Subcutaneous abdominal adipose tissue (tissue), 5 donors: ENCODE measurements around the gene B4GALT2.

Experiments used
- H3K27ac ChIP-seq: one replicate; pipeline ENCODE4 v1.7.0; 2013; ENCODE audit warnings: low read depth, mild to moderate bottlenecking, inconsistent platforms, low read length, moderate library complexity
- H3K27me3 ChIP-seq, 5 donors: one replicate each; pipeline ENCODE4 v1.7.0; 2013; ENCODE audit warnings: low read length in 5 of 5, inconsistent platforms in 1 of 5; ENCODE audit not compliant: control insufficient read depth in 5 of 5, insufficient read depth in 4 of 5
- H3K36me3 ChIP-seq, 5 donors: one replicate each; pipeline ENCODE4 v1.7.0; 2013; ENCODE audit warnings: low read length in 5 of 5; ENCODE audit not compliant: control insufficient read depth in 5 of 5, insufficient read depth in 5 of 5
- H3K4me1 ChIP-seq, 5 donors: one replicate each; pipeline ENCODE4 v1.7.0; 2013; ENCODE audit warnings: low read length in 5 of 5, mild to moderate bottlenecking in 3 of 5, moderate library complexity in 1 of 5; ENCODE audit not compliant: control insufficient read depth in 5 of 5, insufficient read depth in 5 of 5
- H3K4me3 ChIP-seq, 5 donors: one replicate each; pipeline ENCODE4 v1.7.0; 2013; ENCODE audit warnings: low read length in 5 of 5, low read depth in 1 of 5
- H3K9ac ChIP-seq, 5 donors: one replicate each; pipeline ENCODE4 v1.7.0; 2013; ENCODE audit warnings: low read length in 5 of 5, mild to moderate bottlenecking in 4 of 5, moderate library complexity in 3 of 5
- H3K9me3 ChIP-seq, 5 donors: one replicate each; pipeline ENCODE4 v1.7.0; 2013; ENCODE audit warnings: low read length in 5 of 5; ENCODE audit not compliant: control insufficient read depth in 5 of 5
- donor health status: healthy.
- donor health status: healthy.
- donor health status: healthy.
- donor health status: healthy.
- donor health status: healthy.

Gene B4GALT2

DNA sequence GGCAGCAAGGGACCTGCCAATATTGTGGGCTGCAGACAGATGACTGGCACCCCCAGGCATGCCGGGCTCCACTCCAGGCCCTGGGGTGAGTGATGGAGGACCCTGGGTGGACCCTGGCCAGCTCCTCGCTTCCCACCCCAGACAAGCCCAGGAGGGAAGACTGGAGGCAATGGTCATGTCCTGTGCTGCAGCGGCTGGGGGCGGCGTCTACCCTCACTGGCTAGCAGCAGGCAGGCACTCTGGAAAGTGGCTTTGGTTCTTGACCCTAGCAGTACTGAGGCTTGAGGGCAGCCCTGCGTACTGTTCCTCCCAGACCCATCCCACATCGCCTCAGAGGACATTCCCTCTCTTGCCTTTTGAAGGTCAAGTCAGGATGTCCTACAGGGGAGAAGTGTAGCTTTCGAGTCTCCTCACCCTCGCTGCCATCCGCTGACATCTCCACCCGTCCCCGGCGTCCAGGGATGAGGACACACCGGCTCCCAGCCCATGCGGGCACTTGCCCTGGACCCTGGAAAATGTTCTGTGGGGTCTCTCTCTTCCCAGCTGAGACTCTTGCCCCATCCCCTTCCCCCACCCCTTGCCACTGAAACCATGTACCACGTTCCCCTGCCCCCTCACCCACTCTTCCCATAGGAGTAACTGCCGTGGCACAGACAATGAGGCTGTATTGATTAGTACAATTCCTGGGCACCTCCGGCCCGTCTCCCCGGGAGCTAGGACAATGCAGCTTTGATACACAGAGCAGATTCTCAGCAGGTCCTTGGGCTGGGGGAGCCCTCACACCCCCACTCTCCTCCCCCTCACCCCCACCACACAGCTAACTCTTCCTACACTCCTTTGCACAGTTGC lies 37.3 kb downstream of the B4GALT2 start:
- H3K4me3 ChIP-seq, result no peak overlapping the region
- H3K27ac ChIP-seq, result no peak overlapping the region

DNA sequence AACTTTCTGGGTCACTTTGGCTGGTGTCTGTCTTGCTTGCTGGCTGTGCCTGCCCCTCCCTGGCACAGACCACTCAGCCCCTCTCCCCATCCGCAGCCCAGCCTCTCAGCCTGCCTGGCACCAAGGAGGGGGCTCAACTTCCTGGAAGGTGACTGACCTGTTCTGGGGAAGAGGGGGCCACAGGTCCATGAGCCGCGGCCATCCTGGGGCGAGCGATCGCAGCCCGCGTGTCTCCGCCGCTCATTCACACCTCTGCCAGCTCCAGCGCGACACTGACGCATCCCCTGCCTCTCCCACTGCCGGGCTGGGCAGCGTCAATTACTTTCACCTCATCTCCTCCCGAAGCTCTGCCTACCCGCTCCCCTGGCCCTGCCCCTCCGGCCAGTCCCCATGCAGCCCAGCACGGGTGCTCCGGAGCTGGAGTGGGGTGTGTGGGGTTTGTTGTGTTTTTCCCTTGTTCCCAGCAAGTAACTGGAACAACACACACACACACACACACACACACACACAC lies 37.9 kb downstream of the B4GALT2 start:
- Histone ChIP-seq H3K27me3 (peaks cover 0 to 13% (median 4%) of the 10 kb centered on the region in 5 donors), H3K4me3 (no peak overlapping the region), H3K9ac (no peak overlapping the region), H3K9me3 (no peaks in the 10 kb centered on the region), H3K4me1 (no peaks in the 10 kb centered on the region), H3K27ac (no peak overlapping the region), H3K36me3 (no peaks in the 10 kb centered on the region)

More for the DNA sequence above, 37.3 kb downstream of the B4GALT2 start:
- no peaks in the 10 kb centered on the region for H3K36me3 ChIP-seq
- H3K4me1 ChIP-seq, result no peaks in the 10 kb centered on the region
- peaks cover 0 to 13% (median 4%) of the 10 kb centered on the region in 5 donors for H3K27me3 ChIP-seq
- H3K9me3 ChIP-seq, result no peaks in the 10 kb centered on the region
- H3K9ac ChIP-seq, result no peak overlapping the region

DNA sequence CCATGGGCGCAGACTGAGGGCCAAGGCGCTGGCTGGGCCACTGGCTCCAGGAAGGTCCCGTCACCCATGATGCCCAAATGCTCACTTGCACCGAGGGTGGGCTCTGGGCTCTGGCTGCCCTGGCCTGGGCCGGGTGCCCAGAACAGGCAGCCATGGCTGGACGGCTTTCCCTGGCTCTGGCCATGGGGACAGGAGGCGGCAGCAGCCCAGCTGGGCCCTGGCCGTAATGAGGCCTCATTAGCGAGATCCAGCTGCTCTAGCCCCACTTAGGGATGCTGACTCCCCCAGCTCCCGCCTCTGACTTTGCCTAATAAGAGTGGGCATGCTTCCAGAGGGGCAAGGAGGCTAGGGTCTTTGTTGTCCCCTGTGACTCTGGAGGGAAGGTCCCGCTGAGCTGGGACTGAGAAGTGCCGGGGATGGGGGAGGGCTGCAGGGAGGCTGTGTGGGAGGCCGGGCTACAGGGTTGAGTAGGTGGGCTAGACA lies 40.5 kb downstream of the B4GALT2 start:
- Histone ChIP-seq H3K9ac (no peak overlapping the region), H3K9me3 (no peaks in the 10 kb centered on the region), H3K27me3 (peaks cover 0 to 13% (median 0%) of the 10 kb centered on the region in 5 donors), H3K4me1 (no peaks in the 10 kb centered on the region), H3K36me3 (no peaks in the 10 kb centered on the region), H3K27ac (no peak overlapping the region), H3K4me3 (no peak overlapping the region)

DNA sequence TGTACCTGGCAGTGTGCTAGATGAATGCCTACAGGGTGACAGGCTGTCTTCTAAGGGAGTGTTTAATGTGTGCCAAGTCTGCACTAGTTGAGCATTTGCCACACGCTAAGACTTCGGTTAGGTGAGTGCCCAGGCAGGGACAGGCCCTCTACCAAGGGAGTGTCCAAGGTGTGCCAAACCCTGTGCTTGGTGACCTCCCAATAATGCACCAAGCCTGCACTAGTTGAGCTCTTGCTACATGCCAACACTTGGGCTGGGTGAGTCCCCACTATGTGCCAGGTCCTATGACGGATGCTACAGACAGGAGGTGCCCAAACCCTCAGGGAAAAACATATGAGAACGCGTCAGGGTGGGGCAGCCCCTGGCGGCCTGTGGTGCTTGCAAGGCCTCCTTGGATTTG lies 41.5 kb downstream of the B4GALT2 start:
- Histone ChIP-seq H3K4me1 (no peaks in the 10 kb centered on the region), H3K9ac (no peak overlapping the region), H3K4me3 (no peak overlapping the region), H3K27ac (no peak overlapping the region), H3K27me3 (peaks cover 0 to 13% (median 0%) of the 10 kb centered on the region in 5 donors), H3K36me3 (no peaks in the 10 kb centered on the region), H3K9me3 (no peaks in the 10 kb centered on the region)

DNA sequence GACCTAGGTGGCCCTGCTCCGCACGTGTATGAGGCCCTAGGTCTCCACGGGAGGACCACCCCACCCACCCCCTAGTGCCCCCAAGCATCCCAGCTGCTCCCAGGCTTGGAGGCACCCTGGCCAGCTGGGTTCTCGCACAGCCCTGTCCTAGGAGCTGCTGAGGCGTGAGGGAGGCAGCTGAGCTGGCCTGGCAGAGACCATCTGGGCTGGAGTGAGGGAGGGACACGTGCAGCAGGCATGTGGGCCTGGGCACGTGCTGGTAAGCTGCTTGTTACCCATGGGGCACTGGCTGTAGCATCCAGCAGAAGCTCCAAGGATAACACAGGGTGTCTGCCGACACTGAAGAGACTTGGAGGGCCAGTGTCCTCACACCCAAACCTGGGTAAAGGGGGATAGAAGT lies 42.1 kb downstream of the B4GALT2 start:
- Histone ChIP-seq H3K4me1 (no peaks in the 10 kb centered on the region), H3K4me3 (no peak overlapping the region), H3K27ac (no peak overlapping the region), H3K27me3 (peaks cover 0 to 13% (median 0%) of the 10 kb centered on the region in 5 donors), H3K36me3 (no peaks in the 10 kb centered on the region), H3K9ac (no peak overlapping the region), H3K9me3 (no peaks in the 10 kb centered on the region)

DNA sequence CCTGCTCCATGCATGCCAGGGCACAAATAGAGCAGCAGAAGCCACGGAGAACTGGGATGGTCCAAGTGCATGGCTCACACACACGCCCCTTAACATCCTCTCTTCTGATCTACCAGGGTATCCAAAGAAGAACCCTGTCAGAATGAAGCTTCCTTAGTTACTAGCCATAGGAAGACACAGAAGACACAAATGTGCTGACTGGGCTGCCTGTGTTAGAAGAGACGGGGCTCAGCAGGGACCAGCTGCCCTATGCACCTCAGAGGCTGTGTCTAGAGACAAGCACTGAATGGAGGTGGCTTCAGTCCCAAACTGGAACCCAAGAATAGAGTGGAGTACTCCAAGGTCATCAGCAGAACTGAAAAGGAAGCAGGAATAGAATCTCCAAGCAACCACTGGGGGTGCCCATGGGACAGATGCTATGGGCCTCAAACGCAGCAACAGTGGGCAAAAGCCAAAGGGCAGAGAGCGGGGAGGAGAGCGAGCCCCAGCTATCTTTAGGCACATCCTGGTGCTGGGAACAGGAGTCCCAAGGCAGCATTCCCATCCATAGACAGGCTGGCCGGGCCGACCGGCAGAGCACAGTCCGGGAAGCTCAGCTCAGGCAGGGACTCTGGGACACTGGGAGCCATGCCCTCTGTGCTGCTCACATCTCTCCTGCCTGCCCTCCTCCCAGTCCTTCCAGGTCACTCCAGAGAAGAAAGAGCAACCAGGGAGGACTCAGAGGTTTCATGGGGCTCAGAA lies 42.7 kb downstream of the B4GALT2 start:
- Histone ChIP-seq H3K4me1 (no peaks in the 10 kb centered on the region), H3K27ac (no peak overlapping the region), H3K4me3 (no peak overlapping the region), H3K36me3 (no peaks in the 10 kb centered on the region), H3K9ac (no peak overlapping the region), H3K27me3 (peaks cover 0 to 11% (median 0%) of the 10 kb centered on the region in 5 donors), H3K9me3 (no peaks in the 10 kb centered on the region)

DNA sequence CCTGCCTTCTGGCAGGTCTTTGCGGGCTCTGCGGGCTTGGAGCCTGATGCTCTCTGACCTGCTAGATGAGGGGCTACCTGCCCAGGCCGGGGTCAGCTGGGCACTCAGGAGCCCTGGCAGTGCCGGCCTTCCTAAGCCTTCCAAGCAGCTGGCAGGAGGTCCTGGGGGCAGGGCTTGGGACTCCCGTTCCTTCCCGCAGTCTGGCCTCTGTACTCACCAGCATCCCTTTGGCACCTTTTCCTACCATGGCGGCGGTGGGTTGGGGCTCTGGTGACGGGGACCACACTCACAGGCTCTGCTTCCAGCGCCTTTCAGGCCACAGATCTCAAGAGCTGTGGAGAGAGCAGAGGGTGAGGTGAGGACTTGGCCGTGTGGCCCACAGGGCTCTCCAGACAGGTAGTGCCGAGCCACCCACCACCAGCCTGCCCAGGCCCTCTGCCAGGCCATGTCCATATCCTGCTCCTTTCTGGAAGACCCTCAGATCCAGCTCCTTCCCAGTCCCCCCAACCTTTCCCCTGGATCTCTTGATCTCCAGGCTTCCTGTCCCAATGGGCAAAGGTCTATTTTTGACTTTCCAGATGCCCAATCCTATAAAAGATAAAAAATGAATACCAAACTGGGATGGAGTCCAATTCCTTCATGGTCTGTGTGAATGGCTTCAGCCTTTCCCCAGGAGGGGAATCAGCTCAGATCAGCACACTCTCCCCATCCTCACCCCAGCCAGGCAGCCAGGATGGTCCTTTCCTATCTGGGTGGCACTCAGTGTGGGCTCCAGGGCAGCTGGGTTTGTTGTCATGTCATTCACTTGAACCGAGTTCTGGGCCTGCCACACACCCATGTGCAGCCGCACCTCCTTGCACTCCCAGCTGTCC lies 45.3 kb downstream of the B4GALT2 start:
- H3K4me1 ChIP-seq, result peaks cover 0 to 4% (median 3%) of the 10 kb centered on the region in 5 donors
- no peaks in the 10 kb centered on the region for H3K9me3 ChIP-seq
- no peak overlapping the region for H3K27ac ChIP-seq
- H3K9ac ChIP-seq, result no peak overlapping the region
- peaks cover 0 to 2% (median 0%) of the 10 kb centered on the region in 5 donors for H3K27me3 ChIP-seq
- no peak overlapping the region for H3K4me3 ChIP-seq
- H3K36me3 ChIP-seq, result no peaks in the 10 kb centered on the region

DNA sequence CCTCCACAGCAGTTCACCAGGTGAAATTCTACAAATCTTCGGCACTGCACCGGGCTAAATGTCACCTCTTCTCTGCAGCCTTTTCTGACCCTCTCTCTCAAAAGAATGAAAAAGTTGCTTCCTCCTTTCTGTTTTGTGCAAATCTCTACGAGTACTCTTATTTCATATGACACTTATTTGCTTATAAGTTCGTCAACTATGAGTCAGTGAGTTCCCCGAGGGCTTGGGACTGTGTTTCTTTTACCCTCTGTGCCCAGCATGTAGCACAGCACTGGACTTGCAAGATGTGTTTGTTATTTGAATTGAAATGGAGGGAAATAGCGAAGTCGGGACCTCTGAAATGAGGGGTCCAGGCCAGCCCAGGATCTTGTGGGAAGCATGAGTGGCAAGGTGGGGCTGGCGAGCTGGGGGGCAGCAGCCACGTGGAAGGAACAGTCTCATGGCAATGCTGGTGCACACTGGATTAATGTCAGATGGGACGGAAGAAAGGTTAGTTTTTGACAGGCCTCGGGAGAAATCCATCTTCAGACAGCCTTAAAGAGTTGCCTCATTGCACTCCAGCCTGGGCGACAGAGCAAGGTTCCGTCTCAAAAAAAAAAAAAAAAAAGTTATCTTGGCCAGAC lies 46.0 kb downstream of the B4GALT2 start:
- Histone ChIP-seq H3K4me1 (peaks cover 0 to 9% (median 8%) of the 10 kb centered on the region in 5 donors), H3K9ac (no peak overlapping the region), H3K27ac (no peak overlapping the region), H3K27me3 (peaks cover 0 to 2% (median 0%) of the 10 kb centered on the region in 5 donors), H3K9me3 (no peaks in the 10 kb centered on the region), H3K4me3 (no peak overlapping the region), H3K36me3 (no peaks in the 10 kb centered on the region)

DNA sequence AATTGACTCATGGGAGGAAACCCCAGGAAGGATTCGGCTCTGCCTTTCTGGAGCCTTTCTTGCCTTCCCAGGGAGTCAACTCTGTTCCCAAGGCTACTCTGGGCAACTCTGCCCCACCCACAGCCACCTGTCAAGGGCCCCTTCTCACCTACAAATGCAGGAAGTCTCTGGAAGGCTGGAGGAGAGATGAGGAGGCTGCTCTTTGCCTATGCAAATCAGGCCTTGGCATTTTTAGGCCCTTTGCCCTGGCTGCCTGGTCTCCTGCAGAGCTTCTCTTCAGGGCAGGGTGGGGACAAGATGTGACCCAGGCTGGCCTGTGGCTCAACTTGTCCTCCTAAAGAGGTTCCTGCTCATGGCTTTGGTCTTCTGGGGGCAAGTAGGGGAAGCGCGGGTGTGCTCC lies 46.8 kb downstream of the B4GALT2 start:
- Histone ChIP-seq H3K27ac (no peak overlapping the region), H3K36me3 (no peaks in the 10 kb centered on the region), H3K9me3 (no peaks in the 10 kb centered on the region), H3K9ac (no peak overlapping the region), H3K4me3 (no peak overlapping the region), H3K4me1 (peaks cover 0 to 14% (median 13%) of the 10 kb centered on the region in 5 donors), H3K27me3 (peaks cover 0 to 2% (median 0%) of the 10 kb centered on the region in 5 donors)
